Panc1 (cell line): ENCODE measurements around the gene ROBO1. TPM values are rescaled to one million over a fixed set of nuclear protein-coding genes. Genes with fewer than 3 reads are reported as not detected.

ENCODE experiments used
- ATAC-seq: fragments of 200-7000 bp; cut with Tn5 transposase; 2 replicates; pipeline ENCODE4 v1.9.1; 2020; ENCODE audit warnings: mild to moderate bottlenecking, moderate library complexity
- BruUV-seq: library from RNA; stranded (reverse); fragments of 400-500 nt; replicated peaks from 2 replicates; lab custom pipeline; 2021; lab: Mats Ljungman, UMichigan
- CTCF ChIA-PET: fragments of 300-600 bp; sonication (Branson Sonifier 250); formaldehyde crosslinking; loops from one replicate; lab custom pipeline; 2022; ENCODE audit warnings: antibody characterized with exemption; lab: Charles Lee
- POLR2A ChIA-PET: fragments of 300-600 bp; sonication (Branson Sonifier 250); formaldehyde crosslinking; loops from one replicate; lab custom pipeline; 2022; ENCODE audit warnings: antibody characterized with exemption; lab: Charles Lee
- DNase-seq: peaks from one replicate; pipeline ENCODE4 v3.0.0-alpha.2; 2010; ENCODE audit warnings: low read depth, low spot score
- H3K27ac ChIP-seq: 2 replicates; pipeline ENCODE4 v1.5.1; 2011; ENCODE audit warnings: mild to moderate bottlenecking, low read length, inconsistent platforms
- H3K27me3 ChIP-seq: fragments of 200-500 bp; sonication (Bioruptor generic); 2 replicates; pipeline ENCODE4 v1.6.0; 2014; ENCODE audit warnings: low read length, inconsistent platforms; ENCODE audit not compliant: control insufficient read depth, insufficient read depth
- H3K36me3 ChIP-seq: fragments of 200-500 bp; sonication (Bioruptor generic); 2 replicates; pipeline ENCODE4 v1.5.1; 2014; ENCODE audit warnings: inconsistent platforms, mild to moderate bottlenecking, low read length, moderate library complexity; ENCODE audit not compliant: control insufficient read depth, insufficient read depth
- H3K4me1 ChIP-seq: 2 replicates; pipeline ENCODE4 v1.5.1; 2011; ENCODE audit warnings: inconsistent platforms, mild to moderate bottlenecking, low read length, moderate library complexity; ENCODE audit not compliant: control insufficient read depth, insufficient read depth
- H3K4me3 ChIP-seq, 2 experiments: 2 replicates each; pipeline ENCODE4 v1.5.1; 2011 to 2012; ENCODE audit warnings: low read depth in 2 of 2, low read length in 2 of 2, mild to moderate bottlenecking in 2 of 2, inconsistent platforms in 1 of 2, moderate library complexity in 1 of 2
- H3K9me3 ChIP-seq: fragments of 200-500 bp; sonication (Bioruptor generic); 2 replicates; pipeline ENCODE4 v1.5.1; 2014; ENCODE audit warnings: low read depth, mild to moderate bottlenecking, inconsistent platforms, low read length, moderate library complexity; ENCODE audit not compliant: control insufficient read depth, insufficient read depth
- CTCF ChIP-seq: fragments of 450-650 bp; IDR thresholded peaks from 2 replicates; pipeline ENCODE4 v1.5.1; 2017; ENCODE audit warnings: mild to moderate bottlenecking
- POLR2AphosphoS5 ChIP-seq: IDR thresholded peaks from 2 replicates; pipeline ENCODE4 v1.6.1; 2012; ENCODE audit warnings: mild to moderate bottlenecking, low read depth, low read length, moderate library complexity
- REST ChIP-seq, 2 experiments: IDR thresholded peaks; 2 replicates each; pipeline ENCODE4 v1.6.1; 2011 to 2012; ENCODE audit warnings: low read depth in 2 of 2, control low read depth in 1 of 2, low read length in 1 of 2, mild to moderate bottlenecking in 1 of 2, moderate library complexity in 1 of 2; ENCODE audit not compliant: insufficient read depth in 1 of 2
- SIN3A ChIP-seq: IDR thresholded peaks from 2 replicates; pipeline ENCODE4 v1.6.1; 2012; ENCODE audit warnings: low read depth, mild to moderate bottlenecking, low read length, moderate library complexity, borderline replicate concordance; ENCODE audit not compliant: insufficient read depth
- TCF7L2 ChIP-seq: IDR thresholded peaks from 2 replicates; pipeline ENCODE4 v1.6.1; 2011; ENCODE audit warnings: mild to moderate bottlenecking, low read depth, low read length, inconsistent platforms
- in situ Hi-C: cut with HindIII; loops from 2 replicates; pipeline ENCODE4 v1.10.0; 2016; ENCODE audit warnings: low sequenced_read_pairs, low pct_unique_long_range_greater_than_20kb
- intact Hi-C: fragments of 100-400 bp; cut with micrococcal nuclease; formaldehyde crosslinking; loops from one replicate; pipeline ENCODE4 v1.10.0; 2022; ENCODE audit not compliant: unreplicated experiment
- total RNA-seq: library from RNA; stranded (reverse); gene quantifications from one replicate; pipeline ENCODE4 v1.2.1, GENCODE V29; 2021; ENCODE audit not compliant: unreplicated experiment

The ROBO1 gene
- total RNA-seq, 1 experiment from 2014 or later, result 61.6 TPM

GRCh38 chr3:79672075-79672474 lies 95.7 kb downstream of the ROBO1 start:
- CTCF ChIA-PET, result no interaction called here
- DNase-seq (no peak), ATAC-seq (no peak)
- Histone ChIP-seq H3K4me3 (no peak overlapping the region), H3K9me3 (no peaks in the 10 kb centered on the region), H3K27me3 (no peaks in the 10 kb centered on the region), H3K4me1 (no peaks in the 10 kb centered on the region), H3K27ac (no peak overlapping the region), H3K36me3 (no peaks in the 10 kb centered on the region)
- intact Hi-C loops, result no loop called here
- BruUV-seq, result no TSS peak
- TF ChIP-seq CTCF (no peak), TCF7L2 (no peak), REST (IDR thresholded peaks at IDR 0.05; ENCODE audit: insufficient read depth in 1 of 2, low read depth in 2 of 2, low read length in 1 of 2) (no peak), POLR2AphosphoS5 (no peak), SIN3A (no peak)
- POLR2A ChIA-PET, result no interaction called here
- in situ Hi-C loops, result no loop called here

GRCh38 chr3:79670178-79670577 lies 97.6 kb downstream of the ROBO1 start:
- intact Hi-C loops, result no loop called here

More at GRCh38 chr3:79670178-79670577, 97.6 kb downstream of the ROBO1 start:
- no peak for TF ChIP-seq REST (IDR thresholded peaks at IDR 0.05; ENCODE audit: insufficient read depth in 1 of 2, low read depth in 2 of 2, low read length in 1 of 2)
- TF ChIP-seq TCF7L2, result no peak
- TF ChIP-seq CTCF, result no peak
- no peak for TF ChIP-seq POLR2AphosphoS5
- no peak for TF ChIP-seq SIN3A
- Histone ChIP-seq H3K27ac (no peak overlapping the region), H3K4me1 (no peaks in the 10 kb centered on the region), H3K27me3 (no peaks in the 10 kb centered on the region), H3K36me3 (no peaks in the 10 kb centered on the region), H3K4me3 (no peak overlapping the region), H3K9me3 (no peaks in the 10 kb centered on the region)
- ChIA-PET CTCF (no interaction called here), POLR2A (no interaction called here)
- ATAC-seq (no peak), DNase-seq (no peak)
- BruUV-seq, result no TSS peak
- in situ Hi-C loops, result no loop called here
